Liver (tissue), 2 donors: ENCODE data around the gene JPH4.

Source experiments
- TF ChIP-seq, protein P1 (sequence below): fragments of 150-350 bp; IDR thresholded peaks from 2 replicates; pipeline ENCODE4 v1.5.1; 2017; ENCODE audit warnings: improper control_type of control experiment, low read depth, low read length; ENCODE audit not compliant: missing input control
- TF ChIP-seq, protein P2 (sequence below): IDR thresholded peaks from 2 replicates; pipeline ENCODE4 v1.6.1; 2016; ENCODE audit warnings: antibody characterized with exemption
- donor health status: healthy.

DNA sequence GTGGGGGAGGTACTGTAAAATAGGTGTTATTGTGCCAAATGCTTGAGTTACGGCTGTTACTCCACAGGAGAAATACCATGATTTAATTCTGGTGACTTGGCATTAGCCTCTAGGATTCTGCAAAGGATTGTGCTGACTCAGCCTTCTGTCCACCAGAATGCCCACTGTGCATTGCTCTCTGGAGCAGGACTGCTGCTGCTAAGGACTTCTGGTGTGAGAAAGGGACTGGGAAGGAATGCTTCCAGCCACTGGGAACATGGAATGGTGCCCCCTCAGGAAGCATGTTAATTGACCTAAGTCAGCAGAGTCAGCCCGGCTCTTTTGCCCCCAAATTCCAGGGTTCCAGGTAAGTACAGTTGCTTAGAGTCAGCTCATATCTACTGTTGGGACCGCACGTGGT, 59.9 kb downstream of the JPH4 start:
- TF ChIP-seq, protein P1, sequence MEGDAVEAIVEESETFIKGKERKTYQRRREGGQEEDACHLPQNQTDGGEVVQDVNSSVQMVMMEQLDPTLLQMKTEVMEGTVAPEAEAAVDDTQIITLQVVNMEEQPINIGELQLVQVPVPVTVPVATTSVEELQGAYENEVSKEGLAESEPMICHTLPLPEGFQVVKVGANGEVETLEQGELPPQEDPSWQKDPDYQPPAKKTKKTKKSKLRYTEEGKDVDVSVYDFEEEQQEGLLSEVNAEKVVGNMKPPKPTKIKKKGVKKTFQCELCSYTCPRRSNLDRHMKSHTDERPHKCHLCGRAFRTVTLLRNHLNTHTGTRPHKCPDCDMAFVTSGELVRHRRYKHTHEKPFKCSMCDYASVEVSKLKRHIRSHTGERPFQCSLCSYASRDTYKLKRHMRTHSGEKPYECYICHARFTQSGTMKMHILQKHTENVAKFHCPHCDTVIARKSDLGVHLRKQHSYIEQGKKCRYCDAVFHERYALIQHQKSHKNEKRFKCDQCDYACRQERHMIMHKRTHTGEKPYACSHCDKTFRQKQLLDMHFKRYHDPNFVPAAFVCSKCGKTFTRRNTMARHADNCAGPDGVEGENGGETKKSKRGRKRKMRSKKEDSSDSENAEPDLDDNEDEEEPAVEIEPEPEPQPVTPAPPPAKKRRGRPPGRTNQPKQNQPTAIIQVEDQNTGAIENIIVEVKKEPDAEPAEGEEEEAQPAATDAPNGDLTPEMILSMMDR: no peak
- TF ChIP-seq, protein P2, sequence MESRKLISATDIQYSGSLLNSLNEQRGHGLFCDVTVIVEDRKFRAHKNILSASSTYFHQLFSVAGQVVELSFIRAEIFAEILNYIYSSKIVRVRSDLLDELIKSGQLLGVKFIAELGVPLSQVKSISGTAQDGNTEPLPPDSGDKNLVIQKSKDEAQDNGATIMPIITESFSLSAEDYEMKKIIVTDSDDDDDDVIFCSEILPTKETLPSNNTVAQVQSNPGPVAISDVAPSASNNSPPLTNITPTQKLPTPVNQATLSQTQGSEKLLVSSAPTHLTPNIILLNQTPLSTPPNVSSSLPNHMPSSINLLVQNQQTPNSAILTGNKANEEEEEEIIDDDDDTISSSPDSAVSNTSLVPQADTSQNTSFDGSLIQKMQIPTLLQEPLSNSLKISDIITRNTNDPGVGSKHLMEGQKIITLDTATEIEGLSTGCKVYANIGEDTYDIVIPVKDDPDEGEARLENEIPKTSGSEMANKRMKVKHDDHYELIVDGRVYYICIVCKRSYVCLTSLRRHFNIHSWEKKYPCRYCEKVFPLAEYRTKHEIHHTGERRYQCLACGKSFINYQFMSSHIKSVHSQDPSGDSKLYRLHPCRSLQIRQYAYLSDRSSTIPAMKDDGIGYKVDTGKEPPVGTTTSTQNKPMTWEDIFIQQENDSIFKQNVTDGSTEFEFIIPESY: no peak
